ENCODE data around the gene CTNNBL1.

- TF ChIP-seq POLR2A (IDR thresholded peaks at IDR 0.05; ENCODE audit: low read depth) (no peak), CTCF (IDR thresholded peaks at IDR 0.05) (no peak), POLR2AphosphoS5 (IDR thresholded peaks at IDR 0.05) (no peak)
Measured at GRCh38 chr20:37756234-37756633, 62.4 kb downstream of the CTNNBL1 start.

All from esophagus muscularis mucosa (tissue), 3 donors.